GM19452 (cell line): Measurements from ENCODE around the gene PRKG1.
"Not testable (repeated sequence)": the region's sequence is repeated elsewhere in the genome, so short reads cannot be mapped to it uniquely, and the experiment has no call there.

Experiments
- ATAC-seq: cut with Tn5 transposase; IDR thresholded peaks from one replicate; pipeline ENCODE4 v1.9.1; 2021; ENCODE audit not compliant: unreplicated experiment

PRKG1 gene

DNA sequence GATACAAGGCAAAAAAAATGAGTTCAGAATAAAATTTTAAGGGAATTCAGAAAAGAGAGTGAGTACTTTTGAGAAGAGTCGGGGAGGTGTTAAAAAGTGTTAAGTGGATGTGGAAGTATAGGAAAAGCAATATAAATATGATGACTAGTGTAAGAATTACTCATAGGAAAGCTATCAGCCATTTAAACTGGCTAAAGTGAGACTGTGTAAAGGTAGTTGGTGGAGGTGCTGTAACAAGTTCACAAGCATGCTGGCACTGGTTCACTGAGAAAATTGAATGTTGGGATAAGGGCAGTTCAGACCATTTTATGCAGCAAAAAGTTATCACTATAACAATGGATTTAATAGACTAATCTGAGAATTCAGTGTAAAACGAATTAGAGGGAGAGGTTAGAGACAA is 1060.8 kb downstream of the PRKG1 start:
- ATAC-seq = no peak

DNA sequence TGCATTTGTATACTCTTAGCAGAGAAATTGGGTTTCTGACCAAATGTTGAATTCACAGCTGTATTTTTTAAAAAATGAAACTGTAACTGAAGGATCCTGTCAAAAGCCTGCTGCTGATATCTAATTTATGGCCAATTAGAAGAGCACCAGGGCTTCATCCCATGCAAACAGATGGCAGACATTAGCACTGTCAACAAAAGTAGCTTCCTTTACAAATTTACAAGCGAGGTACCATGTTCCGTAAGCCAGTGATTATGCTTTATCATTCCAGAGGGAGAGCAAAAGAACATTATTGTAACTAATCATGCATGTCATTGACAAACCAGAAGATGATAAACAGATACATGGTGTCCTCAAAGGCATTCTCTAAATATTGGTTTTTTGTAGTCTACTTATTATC is 1062.6 kb downstream of the PRKG1 start:
- ATAC-seq = no peak

DNA sequence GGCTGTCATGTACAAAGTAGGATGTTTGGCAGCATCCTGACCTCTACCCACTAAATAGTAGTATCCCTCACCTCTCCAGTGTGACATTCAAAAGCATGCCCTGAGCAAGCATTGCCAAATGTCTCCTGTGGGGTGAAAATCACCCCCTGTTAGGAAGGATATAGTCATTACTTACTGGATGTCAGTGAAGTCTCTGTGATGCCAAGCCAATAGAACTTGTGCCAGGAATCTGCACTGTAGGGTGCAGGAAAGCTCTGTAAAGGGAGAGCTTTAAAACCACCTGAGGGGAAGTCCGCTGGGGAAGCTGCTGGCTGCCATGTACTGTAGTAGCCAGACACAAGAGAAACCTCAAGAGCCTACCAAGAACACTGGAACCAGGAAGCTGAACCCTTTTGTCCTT is 1069.1 kb downstream of the PRKG1 start:
- no peak for ATAC-seq

DNA sequence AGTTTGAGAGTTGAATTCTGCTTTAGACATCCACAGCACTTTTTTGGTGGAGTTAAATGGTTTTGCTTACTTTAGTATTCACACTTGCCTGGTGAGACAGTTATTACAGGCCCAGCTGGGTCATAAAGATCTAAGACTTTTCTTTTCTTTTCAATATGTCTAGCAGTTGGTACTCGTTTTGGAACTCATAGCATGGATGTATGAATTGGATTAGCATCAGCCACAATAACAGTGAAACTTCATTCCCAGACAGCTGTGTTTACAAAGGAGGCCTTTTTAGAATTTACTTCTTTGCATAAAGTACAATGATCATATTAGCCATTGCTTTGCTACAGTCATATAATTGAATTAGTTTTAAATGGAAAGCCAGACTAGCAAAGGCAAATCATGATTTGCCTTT is 1071.3 kb downstream of the PRKG1 start:
- no peak for ATAC-seq

DNA sequence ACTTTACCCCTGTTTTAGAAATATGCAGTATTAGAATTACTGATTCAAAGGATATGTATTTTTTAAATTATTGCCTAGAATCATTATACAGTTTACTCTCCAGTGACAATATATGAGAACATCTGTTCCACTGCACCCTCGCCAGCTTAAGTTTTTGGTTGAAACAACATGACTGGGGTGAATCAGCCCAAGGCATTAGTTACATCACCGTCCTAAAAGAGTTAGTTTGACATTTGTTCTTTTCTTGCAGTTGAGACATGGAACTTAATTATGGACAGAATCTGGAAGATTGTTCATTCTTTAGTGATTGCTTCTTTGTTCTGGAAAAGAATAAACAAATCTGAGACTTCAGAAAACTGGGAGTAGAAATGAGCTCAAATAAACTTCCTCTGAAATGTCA is 1072.5 kb downstream of the PRKG1 start:
- no peak for ATAC-seq

DNA sequence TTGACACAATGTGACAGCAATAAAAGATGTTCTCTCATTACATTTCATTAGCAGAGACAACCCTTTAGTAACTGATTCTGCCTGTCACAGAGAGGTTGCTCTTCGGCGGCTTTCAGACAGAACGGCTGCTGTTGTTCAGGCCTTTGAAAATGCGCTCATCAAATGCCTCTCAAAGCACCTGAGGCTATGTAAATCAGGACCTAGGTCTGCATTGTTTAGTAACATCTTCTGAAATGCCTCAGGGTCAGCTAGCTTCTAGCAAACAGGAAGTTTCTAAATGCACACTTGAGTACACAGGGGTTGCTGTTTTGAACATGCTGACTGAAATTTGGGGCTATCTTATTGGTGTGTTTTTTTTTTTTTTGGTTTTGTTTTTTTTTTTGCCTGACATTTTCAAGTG is 1096.5 kb downstream of the PRKG1 start:
- no peak for ATAC-seq

DNA sequence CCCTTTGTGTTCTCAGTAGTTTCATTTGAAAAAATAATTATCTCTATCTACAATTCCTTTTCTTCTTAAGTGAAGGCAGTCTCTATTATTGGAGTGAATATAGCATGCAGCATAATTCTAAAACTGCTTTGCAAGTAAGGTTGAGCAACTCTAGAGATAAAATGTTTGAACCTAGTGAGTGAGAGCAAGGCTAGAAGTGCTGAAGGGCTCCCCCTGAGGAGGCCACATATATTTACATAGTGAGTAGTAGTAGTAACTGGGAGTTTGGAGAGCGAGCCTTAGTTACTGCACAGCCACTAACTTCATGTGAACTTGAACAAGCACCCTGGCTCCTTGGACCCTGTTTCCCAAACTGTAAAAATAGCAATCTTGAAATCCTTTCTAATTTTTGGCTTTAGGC is 1098.3 kb downstream of the PRKG1 start:
- no peak for ATAC-seq

DNA sequence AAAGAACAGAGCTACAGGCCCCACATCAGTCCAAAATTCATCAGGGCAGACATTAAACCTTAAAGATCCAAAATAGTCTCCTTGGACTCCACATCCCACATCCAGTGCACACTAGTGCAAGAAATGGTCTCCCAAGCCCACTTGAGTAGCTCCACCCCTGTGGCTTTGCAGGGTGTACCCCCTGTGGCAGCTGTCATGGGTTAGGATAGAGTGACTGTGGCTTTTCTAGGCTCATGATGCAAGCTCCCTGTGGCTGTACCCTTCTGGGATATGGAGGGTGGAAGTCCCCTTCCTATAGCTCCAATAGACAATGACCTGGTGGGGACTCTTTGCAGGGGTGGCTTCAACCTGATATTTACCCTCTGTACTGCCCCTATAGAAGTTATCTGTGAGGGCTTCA is 1111.0 kb downstream of the PRKG1 start:
- ATAC-seq = no peak

DNA sequence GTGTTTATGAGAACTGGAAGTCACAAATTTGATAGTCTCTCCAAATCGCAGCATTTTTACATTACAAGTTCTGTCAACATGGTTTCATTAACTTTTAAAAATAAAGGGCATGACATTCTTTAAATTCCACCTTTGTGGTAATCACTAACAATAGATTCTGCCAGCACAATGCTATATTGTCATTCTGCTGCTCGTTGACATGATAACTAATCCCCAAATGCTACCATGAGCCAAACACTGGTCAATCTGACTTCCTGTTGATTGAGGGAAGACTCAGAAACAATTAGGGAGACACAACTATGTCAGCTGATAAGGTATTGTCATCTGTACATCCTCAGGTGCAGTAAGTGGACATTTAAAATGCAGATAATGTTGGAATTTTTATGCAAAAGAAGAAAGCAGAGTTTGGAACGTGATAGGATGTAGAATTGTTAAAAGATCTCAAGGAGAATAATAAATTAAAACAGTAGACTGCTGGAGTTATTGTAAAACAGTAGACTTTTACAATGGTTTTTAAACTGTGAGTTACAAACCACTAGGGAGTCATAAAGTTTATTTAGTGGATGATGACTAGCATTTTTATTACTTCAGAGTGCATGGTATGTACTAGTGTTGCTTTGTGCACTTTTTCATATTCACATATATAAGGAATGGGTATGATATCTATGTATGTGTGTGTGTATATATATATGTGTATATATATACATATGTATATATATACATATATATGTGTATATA is 1113.4 kb downstream of the PRKG1 start:
- no peak for ATAC-seq

DNA sequence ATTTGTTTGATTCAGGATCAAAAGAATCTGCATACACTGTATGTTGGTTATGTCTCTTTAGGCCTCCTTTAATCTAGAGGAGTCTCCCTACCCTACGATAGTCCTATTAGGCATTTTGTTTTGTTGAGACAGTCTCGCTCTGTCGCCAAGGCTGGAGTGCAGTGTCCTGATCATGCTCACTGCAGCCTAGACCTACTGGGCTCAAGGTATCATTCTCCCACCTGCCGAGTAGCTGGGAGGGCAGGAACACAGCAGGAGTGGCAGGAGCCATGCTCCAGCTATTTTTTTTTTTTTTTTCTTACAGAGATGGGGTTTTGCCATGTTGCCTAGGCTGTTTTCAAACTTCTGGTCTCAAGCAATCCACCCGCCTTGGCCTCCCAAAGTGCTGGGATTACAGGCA is 1116.8 kb downstream of the PRKG1 start:
- ATAC-seq = no peak

DNA sequence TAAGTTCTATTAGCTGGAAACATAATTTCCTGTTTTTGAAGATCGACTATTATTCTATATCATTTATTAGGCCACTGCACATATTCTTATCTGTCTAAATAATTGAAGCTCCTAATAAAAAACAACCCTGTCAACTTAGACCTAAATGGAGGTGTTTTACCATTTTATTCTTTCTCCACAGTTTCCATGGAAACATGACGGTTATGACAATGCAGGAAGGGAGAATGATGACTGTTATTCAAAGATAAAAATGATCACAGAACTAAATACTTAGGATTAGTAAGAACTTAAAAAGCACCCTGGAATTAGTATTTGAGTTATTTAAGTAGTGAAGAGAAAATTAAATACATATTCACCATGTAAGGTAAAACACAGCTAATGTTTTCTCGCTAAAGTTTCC is 1119.9 kb downstream of the PRKG1 start:
- ATAC-seq = no peak

DNA sequence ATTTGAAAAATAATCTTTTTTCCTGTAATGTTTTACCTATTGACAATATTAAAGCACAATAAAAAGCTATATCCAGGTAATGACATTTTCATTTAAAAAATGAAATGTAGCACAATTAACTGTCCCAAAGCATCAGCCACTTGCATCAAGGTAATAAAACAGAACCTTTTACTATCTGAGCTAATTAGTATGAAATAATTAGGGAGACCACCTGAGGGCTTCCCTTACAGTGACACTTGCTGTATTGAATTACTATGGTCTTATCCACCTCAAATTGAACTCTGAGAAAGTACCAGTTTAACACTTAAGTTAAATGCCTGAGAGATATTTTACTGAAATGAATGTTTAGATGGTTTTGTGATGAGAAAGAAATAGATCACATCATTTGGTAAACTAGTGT is 1120.4 kb downstream of the PRKG1 start:
- ATAC-seq = no peak

DNA sequence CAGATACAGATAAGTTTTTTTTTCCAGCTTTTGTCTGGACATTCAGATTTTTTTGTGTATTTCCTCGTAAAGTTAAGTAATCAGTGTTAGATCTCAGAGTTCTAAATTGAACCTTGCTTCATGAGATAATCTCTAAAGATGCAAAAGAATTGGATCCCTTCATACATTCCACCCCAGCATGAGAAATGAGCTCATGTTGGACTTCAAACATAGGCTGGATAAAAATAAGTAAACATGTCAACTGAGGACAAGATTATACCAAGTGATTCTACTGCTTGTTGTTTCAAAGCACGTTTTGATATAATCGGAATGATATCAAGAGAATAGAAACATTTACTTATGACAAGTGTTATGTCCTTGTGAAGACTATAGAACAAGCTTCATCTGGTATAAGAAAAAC is 1122.8 kb downstream of the PRKG1 start:
- no peak for ATAC-seq

DNA sequence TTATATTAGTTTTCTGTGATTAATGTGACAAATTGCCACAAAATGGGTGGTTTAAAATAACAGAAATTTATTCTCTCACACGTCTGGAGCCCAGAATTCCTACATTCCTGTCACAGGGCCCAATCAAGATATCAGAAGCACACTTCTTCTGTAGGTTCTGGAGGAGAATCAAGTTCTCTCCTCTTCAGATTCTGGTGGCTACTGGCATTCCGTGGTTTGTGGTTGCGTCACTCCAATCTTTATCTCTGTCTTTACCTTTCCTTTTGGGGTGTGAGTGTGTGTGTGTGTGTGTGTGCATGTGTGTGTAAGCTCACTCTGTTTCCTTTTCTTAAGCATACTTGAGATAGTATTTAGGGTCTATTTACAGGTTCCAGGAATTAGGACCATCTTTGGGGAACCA is 1124.3 kb downstream of the PRKG1 start:
- ATAC-seq = no peak

DNA sequence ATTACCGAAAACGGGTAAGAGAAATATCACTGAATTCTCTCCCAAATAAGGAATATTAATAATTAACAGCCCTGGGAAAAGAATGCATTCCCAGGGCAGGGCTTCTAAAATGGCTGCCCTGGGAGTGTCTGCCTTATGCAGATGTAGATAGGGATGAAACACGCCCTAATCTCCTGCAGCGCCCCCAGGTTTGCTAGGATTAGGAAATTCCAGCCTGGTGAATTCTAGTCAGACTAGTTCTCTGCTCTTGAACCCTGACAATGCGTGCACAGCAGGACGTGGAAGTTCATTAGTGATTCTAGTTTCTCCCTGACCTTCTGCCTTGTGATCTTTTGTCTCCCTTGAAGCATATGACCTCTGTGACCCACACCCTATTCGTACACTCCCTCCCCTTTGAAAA is 1130.6 kb downstream of the PRKG1 start:
- ATAC-seq = not testable (repeated sequence)

DNA sequence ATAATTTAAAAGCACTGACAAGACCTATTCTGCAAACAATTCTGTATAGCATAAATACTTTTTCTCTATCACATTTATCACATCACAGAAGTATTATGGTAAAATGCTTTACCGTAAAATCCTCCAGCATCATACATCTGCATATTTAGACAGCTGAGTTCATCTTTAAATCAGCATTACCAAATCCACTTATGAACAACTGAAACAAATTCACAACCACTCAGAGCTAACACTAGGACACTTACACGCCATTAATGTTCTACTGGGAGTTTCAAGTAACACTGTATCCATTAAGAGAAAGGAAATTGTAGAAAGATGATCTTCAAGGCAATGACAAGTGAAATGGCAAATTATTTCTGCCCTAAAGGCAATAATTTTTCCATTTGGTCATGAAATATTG is 1134.1 kb downstream of the PRKG1 start:
- no peak for ATAC-seq

DNA sequence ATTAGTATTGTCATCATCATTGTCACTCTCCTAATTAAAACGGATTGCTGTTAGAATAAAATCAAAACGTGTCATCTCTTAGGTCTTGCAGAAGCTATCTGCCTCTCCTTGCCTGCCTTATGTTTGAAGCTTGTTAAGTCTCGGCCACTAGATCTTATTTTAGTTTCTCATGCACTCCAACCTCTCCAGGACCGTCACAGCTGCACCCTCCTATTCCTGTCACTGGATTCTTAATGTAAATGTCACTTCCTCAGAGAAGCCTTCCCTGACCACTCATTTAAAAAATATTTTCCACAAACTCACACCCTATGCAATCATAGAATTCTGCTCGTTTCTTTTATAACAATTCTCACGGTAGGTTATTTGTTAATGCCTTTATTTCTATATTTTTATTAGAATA is 1135.9 kb downstream of the PRKG1 start:
- no peak for ATAC-seq

DNA sequence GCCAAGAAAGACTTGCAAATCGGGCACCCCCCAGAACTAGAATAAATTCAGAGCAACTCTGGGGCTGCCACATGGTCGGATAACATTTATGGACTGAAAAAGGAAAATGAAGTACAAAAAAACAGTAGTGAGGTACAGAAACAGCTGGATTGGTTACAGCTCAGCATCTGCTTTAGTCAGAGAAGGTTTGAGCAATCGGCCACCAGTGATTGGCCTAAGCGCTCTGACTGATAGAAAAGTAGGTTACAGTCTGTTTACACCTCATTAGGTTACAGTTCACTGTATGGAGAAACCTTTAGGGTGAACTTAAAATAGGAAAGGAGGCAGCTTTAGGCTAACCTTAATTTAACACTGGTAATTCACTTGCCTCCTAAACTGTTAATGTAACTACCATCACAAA is 1137.8 kb downstream of the PRKG1 start:
- ATAC-seq = no peak

DNA sequence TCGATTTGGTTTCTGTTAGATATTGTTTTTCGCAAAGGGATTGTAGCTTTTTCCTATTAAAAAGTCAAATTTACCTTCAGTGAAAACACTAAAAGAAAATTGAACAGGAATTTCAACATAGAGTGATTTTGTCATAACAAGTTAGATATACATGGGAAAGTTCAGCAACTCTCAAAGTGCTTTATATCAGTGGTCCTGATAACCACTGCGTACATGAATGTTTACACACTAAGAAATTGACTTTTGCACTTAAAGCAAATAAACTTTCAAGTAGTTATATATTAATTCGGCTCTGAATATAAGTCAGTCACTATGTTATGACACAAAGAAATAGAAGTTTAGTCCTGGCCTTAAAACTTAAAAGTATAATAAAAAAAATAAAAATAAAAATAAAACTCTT is 1138.5 kb downstream of the PRKG1 start:
- ATAC-seq = no peak

DNA sequence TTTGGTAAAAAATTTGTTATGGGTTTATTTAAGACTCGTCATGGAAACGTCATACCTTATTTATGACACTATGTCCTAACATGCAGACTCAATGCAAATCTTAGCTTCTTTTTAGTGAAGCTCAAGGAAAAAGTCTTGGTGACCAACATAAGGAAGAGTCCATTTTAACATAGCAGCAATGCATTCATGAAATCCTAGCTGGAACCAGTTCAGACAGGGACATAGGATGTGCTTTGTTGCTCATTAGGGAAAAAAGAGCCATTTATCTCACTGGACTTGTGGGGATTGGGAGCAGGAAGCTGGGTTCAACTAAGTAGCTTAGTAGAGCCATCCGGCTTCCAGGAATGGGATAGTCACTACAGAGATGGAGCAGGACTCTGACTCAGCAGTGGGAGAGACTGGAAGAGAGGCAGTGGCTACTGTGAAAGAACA is 1139.0 kb downstream of the PRKG1 start:
- no peak for ATAC-seq

DNA sequence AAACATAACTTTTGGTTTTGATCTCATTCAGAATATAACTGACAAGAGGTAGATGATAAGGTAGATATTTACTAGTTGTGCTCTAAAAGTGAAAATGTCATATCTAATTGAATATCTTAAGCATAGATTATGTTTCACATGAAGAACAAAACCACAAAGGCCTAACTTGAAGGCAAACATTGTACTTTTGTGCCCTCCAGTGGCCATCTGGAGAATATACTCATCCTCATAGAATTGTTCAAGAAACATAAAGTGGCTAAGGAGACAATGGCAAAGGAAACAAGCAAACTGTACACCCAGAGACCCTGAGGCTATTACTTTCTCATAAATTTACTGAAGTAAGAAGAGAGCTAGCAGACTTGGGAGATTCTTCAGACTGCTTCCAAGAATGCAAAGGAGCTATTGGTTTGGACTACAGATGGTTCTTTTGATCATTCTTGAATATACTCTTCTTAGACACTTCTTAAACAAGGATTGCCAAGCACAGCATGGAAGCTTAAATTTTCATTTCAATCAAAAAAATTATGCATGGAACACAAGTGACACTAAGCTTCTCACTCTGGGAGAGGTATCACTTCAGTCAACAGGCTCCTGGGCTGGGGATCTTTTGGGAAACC is 1141.6 kb downstream of the PRKG1 start:
- ATAC-seq = peak; percentile 69

DNA sequence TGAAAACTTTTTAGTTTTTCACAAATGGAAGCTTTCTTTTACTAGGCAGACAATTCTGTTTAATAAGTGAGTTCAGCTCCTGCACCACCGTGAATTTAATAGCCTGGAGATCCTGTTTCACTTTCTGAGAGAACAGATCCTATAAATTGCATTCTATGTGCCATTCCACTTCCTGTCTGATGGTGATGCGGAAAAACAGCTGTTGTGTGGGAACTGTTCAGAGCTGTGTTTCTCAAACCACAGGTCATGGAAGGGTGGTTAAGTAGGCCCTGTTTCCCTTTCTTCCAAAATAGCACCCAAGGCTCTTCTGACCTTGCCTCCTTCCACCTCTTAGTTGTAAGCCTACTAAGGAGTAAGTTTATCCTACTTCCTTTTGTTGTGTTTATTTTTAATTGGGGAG is 1142.6 kb downstream of the PRKG1 start:
- peak; percentile 78 for ATAC-seq

DNA sequence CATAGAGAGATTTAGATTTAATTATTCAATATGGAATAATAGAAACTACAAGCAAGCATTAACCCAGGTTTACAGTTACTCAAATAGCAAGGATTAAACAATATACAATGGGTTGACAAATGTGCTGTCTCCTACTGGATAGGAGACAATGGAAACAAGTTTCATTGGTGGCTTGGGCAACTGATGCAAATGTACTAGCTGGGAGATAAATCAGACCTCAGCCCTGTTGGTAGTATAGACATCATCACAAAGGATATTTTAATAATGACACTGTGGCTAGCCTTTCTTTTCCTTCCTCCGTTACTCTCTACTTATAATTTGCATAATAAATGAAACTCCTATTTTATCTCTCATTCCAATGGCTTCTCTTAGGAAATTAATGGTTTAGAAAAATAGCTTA is 1143.2 kb downstream of the PRKG1 start:
- ATAC-seq = no peak
